Neural progenitor cell (in vitro differentiated cells): Measurements from ENCODE around the gene C17orf114.

Experiments
- DNase-seq: peaks from one replicate; pipeline ENCODE4 v3.0.0-alpha.2; 2016; ENCODE audit warnings: low spot score
- H2AFZ ChIP-seq: fragments of 200-600 bp; sonication (generic); replicated peaks from 2 replicates; pipeline ENCODE4 v1.6.1; 2016; ENCODE audit warnings: antibody characterized with exemption
- H3F3A ChIP-seq: fragments of 200-600 bp; sonication (generic); 2 replicates; pipeline ENCODE4 v1.6.1; 2016; ENCODE audit warnings: antibody characterized with exemption, low read depth
- H3K27ac ChIP-seq: fragments of 200-600 bp; sonication (generic); 2 replicates; pipeline ENCODE4 v1.5.1; 2016; ENCODE audit warnings: mild to moderate bottlenecking
- H3K27me3 ChIP-seq: fragments of 200-600 bp; sonication (generic); 2 replicates; pipeline ENCODE4 v1.6.1; 2016; ENCODE audit warnings: mild to moderate bottlenecking, moderate library complexity
- H3K36me3 ChIP-seq: fragments of 200-600 bp; sonication (generic); 2 replicates; pipeline ENCODE4 v1.5.1; 2016
- H3K4me1 ChIP-seq: fragments of 200-600 bp; sonication (generic); 2 replicates; pipeline ENCODE4 v1.6.1; 2016; ENCODE audit warnings: mixed run types
- H3K4me2 ChIP-seq: fragments of 200-600 bp; sonication (generic); 2 replicates; pipeline ENCODE4 v1.6.1; 2016
- H3K4me3 ChIP-seq: fragments of 200-600 bp; sonication (generic); 2 replicates; pipeline ENCODE4 v1.5.1; 2016
- H3K79me2 ChIP-seq: fragments of 200-600 bp; sonication (generic); 2 replicates; pipeline ENCODE4 v1.6.1; 2016; ENCODE audit warnings: low read depth
- H3K9ac ChIP-seq: fragments of 200-600 bp; sonication (generic); 2 replicates; pipeline ENCODE4 v1.6.1; 2016
- H3K9me3 ChIP-seq: fragments of 200-600 bp; sonication (generic); 2 replicates; pipeline ENCODE4 v1.5.1; 2016; ENCODE audit warnings: low read depth
- H4K20me1 ChIP-seq: fragments of 200-600 bp; sonication (generic); 2 replicates; pipeline ENCODE4 v1.6.1; 2016; ENCODE audit warnings: low read depth
- H3K27ac Mint-ChIP-seq: 3 replicates; pipeline ENCODE4 v1.8.0; 2021; ENCODE audit warnings: mixed read lengths
- H3K27me3 Mint-ChIP-seq: 2 replicates; pipeline ENCODE4 v1.8.0; 2022; ENCODE audit warnings: low read depth, mild to moderate bottlenecking, inconsistent platforms, moderate library complexity, mixed read lengths; ENCODE audit not compliant: insufficient read depth
- H3K36me3 Mint-ChIP-seq: 3 replicates; pipeline ENCODE4 v1.8.0; 2021; ENCODE audit warnings: mixed read lengths
- H3K4me1 Mint-ChIP-seq: 3 replicates; pipeline ENCODE4 v1.8.0; 2021; ENCODE audit warnings: mixed read lengths
- H3K4me3 Mint-ChIP-seq: 3 replicates; pipeline ENCODE4 v1.8.0; 2021; ENCODE audit warnings: mild to moderate bottlenecking, moderate library complexity, mixed read lengths
- H3K9me3 Mint-ChIP-seq: 3 replicates; pipeline ENCODE4 v1.8.0; 2020; ENCODE audit warnings: mixed read lengths
- CTCF ChIP-seq: fragments of 200-600 bp; sonication (generic); IDR thresholded peaks from 2 replicates; pipeline ENCODE4 v1.5.1; 2017; ENCODE audit warnings: antibody characterized with exemption, mild to moderate bottlenecking
- EZH2 ChIP-seq: fragments of 200-600 bp; sonication (generic); IDR thresholded peaks from 2 replicates; pipeline ENCODE4 v1.6.1; 2017; ENCODE audit warnings: antibody characterized with exemption, mild to moderate bottlenecking, moderate library complexity
- EZH2phosphoT487 ChIP-seq: fragments of 200-600 bp; sonication (generic); IDR thresholded peaks from 2 replicates; pipeline ENCODE4 v1.6.1; 2017; ENCODE audit warnings: antibody characterized with exemption

The C17orf114 gene

DNA sequence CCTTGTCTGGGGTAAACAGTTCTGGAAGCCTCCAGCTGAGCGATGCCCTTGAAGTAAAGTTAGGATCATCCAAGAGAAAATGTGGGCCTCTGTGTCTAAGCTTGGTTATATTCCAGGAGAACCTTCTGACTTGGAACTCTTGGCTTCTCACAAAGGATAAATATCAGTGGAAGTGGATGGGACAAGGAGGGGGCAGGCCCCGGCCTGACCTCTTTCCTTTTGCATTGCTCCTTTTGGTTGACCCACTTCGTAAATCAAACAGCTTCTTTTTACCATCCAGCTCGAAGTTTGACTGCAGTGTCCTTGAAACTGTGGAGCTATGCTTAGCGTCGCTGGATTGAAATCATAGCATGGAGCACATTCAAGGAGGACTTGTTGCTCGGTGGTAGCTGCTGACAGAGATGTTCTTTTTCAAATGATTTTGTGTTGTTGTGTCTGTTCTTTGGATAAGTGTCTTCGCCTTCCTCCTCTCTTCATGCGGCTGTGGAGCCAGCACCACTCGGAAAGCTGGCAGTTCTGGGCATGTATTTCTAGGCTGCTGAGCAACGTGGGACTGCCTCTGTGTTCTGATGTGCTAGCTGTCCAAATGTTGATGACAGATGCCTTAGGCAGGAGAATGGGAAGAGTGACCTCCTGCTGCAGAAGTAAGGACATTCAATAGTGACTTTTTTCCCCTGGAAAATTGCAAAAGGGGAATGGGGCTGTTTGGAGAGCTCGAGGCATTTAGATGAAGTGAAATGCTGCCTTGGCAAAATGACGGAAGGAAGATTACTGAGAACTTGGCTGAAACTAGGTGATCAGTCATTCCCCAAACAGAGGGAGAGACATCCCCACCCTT is 35.6 kb upstream of the C17orf114 start:
- peaks cover 5% of the 10 kb centered on the region for H3F3A ChIP-seq
- no peak overlapping the region for H3K4me3 ChIP-seq
- H3K4me1 ChIP-seq: peaks cover 9% of the 10 kb centered on the region
- Mint-ChIP-seq H3K36me3 (peaks cover 5% of the 10 kb centered on the region), H3K27me3 (peaks cover 9% of the 10 kb centered on the region), H3K4me1 (peaks cover 20% of the 10 kb centered on the region), H3K9me3 (no peaks in the 10 kb centered on the region), H3K4me3 (no peak overlapping the region), H3K27ac (peak overlapping the region; percentile 7)
- no peak overlapping the region for H2AFZ ChIP-seq
- H3K9me3 ChIP-seq: no peaks in the 10 kb centered on the region
- H3K27me3 ChIP-seq: no peaks in the 10 kb centered on the region
- H3K27ac ChIP-seq: no peak overlapping the region
- peaks cover 57% of the 10 kb centered on the region for H3K79me2 ChIP-seq
- H3K4me2 ChIP-seq: no peak overlapping the region
- H4K20me1 ChIP-seq: peaks cover 34% of the 10 kb centered on the region
- no peak overlapping the region for H3K9ac ChIP-seq
- no peak for TF ChIP-seq EZH2
- TF ChIP-seq EZH2phosphoT487: no peak
- TF ChIP-seq CTCF: no peak
- no peak for DNase-seq
- H3K36me3 ChIP-seq: no peaks in the 10 kb centered on the region

DNA sequence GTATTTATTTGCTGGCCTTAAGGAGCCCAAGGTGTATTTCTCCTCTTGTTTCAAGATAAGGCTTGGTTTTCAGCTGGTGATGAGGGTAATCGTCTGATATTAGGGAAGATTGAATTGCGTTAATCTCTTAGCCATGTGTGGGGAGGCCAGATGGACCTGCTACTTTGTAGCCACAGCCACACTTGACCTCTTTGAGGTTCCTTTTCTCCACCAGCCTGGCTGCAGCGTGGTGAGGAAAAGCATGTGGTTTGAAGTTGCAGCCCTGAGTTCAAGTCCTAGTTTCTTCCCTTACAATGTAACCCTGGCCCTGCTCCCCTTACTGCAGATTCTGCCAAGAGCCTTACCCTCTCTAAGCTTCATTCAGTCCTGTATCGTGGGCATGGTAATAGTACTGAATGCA is 34.1 kb upstream of the C17orf114 start:
- Mint-ChIP-seq H3K9me3 (no peaks in the 10 kb centered on the region), H3K27ac (no peak overlapping the region), H3K27me3 (peaks cover 9% of the 10 kb centered on the region), H3K4me3 (no peak overlapping the region), H3K4me1 (peaks cover 20% of the 10 kb centered on the region), H3K36me3 (peaks cover 5% of the 10 kb centered on the region)
- H3K9ac ChIP-seq: no peak overlapping the region
- no peak for DNase-seq
- H4K20me1 ChIP-seq: peaks cover 34% of the 10 kb centered on the region
- peaks cover 57% of the 10 kb centered on the region for H3K79me2 ChIP-seq
- H3K4me3 ChIP-seq: no peak overlapping the region
- H3K36me3 ChIP-seq: no peaks in the 10 kb centered on the region
- H3K27me3 ChIP-seq: no peaks in the 10 kb centered on the region
- H3K27ac ChIP-seq: no peak overlapping the region
- H2AFZ ChIP-seq: no peak overlapping the region
- H3K4me1 ChIP-seq: peaks cover 9% of the 10 kb centered on the region
- peaks cover 5% of the 10 kb centered on the region for H3F3A ChIP-seq
- TF ChIP-seq CTCF: no peak
- TF ChIP-seq EZH2phosphoT487: no peak
- TF ChIP-seq EZH2: no peak
- no peaks in the 10 kb centered on the region for H3K9me3 ChIP-seq
- no peak overlapping the region for H3K4me2 ChIP-seq

GRCh38 chr17:4834681-4835020 is 32.5 kb upstream of the C17orf114 start:
- H3K79me2 ChIP-seq: peaks cover 50% of the 10 kb centered on the region
- peaks cover 20% of the 10 kb centered on the region for H3K4me1 Mint-ChIP-seq

More at GRCh38 chr17:4834681-4835020, 32.5 kb upstream of the C17orf114 start:
- Histone ChIP-seq H3F3A (peaks cover 5% of the 10 kb centered on the region), H3K36me3 (no peaks in the 10 kb centered on the region), H3K4me3 (peak overlapping the region; percentile 90), H3K4me1 (peaks cover 9% of the 10 kb centered on the region), H3K9me3 (no peaks in the 10 kb centered on the region), H4K20me1 (peaks cover 34% of the 10 kb centered on the region), H3K4me2 (peak overlapping the region; percentile 93), H3K9ac (no peak overlapping the region), H3K27ac (no peak overlapping the region), H3K27me3 (no peaks in the 10 kb centered on the region), H2AFZ (no peak overlapping the region)
- Mint-ChIP-seq H3K27me3 (peaks cover 9% of the 10 kb centered on the region), H3K9me3 (no peaks in the 10 kb centered on the region), H3K36me3 (peaks cover 5% of the 10 kb centered on the region), H3K27ac (no peak overlapping the region), H3K4me3 (peak overlapping the region; percentile 91)
- TF ChIP-seq EZH2phosphoT487 (no peak), EZH2 (no peak), CTCF (no peak)
- DNase-seq: no peak
